GM18505 (cell line): ENCODE data around the gene PROC.

Source experiments
- ATAC-seq: cut with Tn5 transposase; IDR thresholded peaks from one replicate; pipeline ENCODE4 v1.9.1; 2021; ENCODE audit not compliant: unreplicated experiment
- POLR2A ChIP-seq: IDR thresholded peaks from 4 replicates; pipeline ENCODE4 v1.6.1; 2011; ENCODE audit warnings: borderline replicate concordance; ENCODE audit not compliant: insufficient read depth, insufficient read length; ENCODE audit errors: extremely low read depth

Gene PROC

GRCh38 chr2:127418300-127419111 lies at the start of gene PROC:
PROC (plus strand) TSS chr2:127418427; CDS start chr2:127419943, 1,516 bp downstream.
- TF ChIP-seq POLR2A: no peak
- no peak for ATAC-seq

- no peak for TF ChIP-seq POLR2A
- ATAC-seq: no peak
These were observed 48.2 kb upstream of the PROC start for GRCh38 chr2:127370010-127370409.

GRCh38 chr2:127371037-127371436 lies 47.2 kb upstream of the PROC start:
- ATAC-seq: no peak

GRCh38 chr2:127373362-127374083 lies 44.7 kb upstream of the PROC start:
- TF ChIP-seq POLR2A: no peak
- no peak for ATAC-seq

More at GRCh38 chr2:127371037-127371436, 47.2 kb upstream of the PROC start:
- TF ChIP-seq POLR2A: no peak

- no peak for ATAC-seq
- TF ChIP-seq POLR2A: no peak
These were observed 42.0 kb upstream of the PROC start for GRCh38 chr2:127376257-127376656.

GRCh38 chr2:127377262-127377661 lies 41.0 kb upstream of the PROC start:
- ATAC-seq: no peak
- TF ChIP-seq POLR2A: no peak

GRCh38 chr2:127378720-127379119 lies 39.5 kb upstream of the PROC start:
- TF ChIP-seq POLR2A: no peak
- no peak for ATAC-seq

GRCh38 chr2:127379712-127380355 lies 38.4 kb upstream of the PROC start:
- no peak for ATAC-seq
- no peak for TF ChIP-seq POLR2A

GRCh38 chr2:127381762-127382161 lies 36.5 kb upstream of the PROC start:
- no peak for TF ChIP-seq POLR2A
- ATAC-seq: no peak

GRCh38 chr2:127382831-127383230 lies 35.4 kb upstream of the PROC start:
- TF ChIP-seq POLR2A: no peak
- no peak for ATAC-seq

GRCh38 chr2:127384529-127384928 lies 33.7 kb upstream of the PROC start:
- ATAC-seq: no peak

GRCh38 chr2:127386246-127386645 lies 32.0 kb upstream of the PROC start:
- ATAC-seq: no peak
- TF ChIP-seq POLR2A: no peak

More at GRCh38 chr2:127384529-127384928, 33.7 kb upstream of the PROC start:
- TF ChIP-seq POLR2A: no peak
